ENCODE results near the gene MTRF1L. TPM values are rescaled to one million over a fixed set of nuclear protein-coding genes. Genes with fewer than 3 reads are reported as not detected.

The MTRF1L gene
- total and polyA plus RNA-seq, 8 donors, result 4.4 to 9.9 (median 7.3) TPM

DNA sequence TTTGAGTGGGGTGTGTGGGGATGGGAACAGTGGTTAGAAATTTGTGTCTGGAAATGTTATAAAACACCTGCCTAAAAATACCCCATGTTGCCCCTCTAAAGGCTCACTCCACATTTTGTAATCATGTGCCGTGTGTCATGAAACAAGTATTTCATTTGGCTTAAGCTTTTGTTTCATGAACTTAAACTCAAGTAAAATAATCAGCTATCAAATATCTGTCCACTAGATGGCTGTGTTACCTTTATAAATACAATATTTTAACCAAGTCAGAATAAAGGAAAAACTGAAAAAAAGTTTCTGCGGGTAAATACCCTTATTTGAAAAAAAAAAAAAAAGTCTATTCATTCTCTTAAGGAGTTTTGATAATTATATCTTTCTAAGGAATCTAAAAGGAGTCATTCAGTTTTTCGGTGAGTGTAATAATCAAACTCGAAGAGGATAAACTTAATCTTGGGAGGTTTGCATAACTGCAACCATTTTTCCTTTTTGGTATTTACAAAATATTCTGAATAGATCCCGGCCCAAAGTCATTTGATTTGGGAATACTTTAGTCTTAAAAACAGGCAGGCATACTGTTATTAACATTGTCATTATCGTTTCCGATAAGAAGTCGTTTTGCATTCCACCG is 29.9 kb upstream of the MTRF1L start:
- Histone ChIP-seq H3K36me3 (no peaks in the 10 kb centered on the region), H3K27me3 (no peaks in the 10 kb centered on the region)
- intact Hi-C loops (cut with DNase I), result no loop called here

DNA sequence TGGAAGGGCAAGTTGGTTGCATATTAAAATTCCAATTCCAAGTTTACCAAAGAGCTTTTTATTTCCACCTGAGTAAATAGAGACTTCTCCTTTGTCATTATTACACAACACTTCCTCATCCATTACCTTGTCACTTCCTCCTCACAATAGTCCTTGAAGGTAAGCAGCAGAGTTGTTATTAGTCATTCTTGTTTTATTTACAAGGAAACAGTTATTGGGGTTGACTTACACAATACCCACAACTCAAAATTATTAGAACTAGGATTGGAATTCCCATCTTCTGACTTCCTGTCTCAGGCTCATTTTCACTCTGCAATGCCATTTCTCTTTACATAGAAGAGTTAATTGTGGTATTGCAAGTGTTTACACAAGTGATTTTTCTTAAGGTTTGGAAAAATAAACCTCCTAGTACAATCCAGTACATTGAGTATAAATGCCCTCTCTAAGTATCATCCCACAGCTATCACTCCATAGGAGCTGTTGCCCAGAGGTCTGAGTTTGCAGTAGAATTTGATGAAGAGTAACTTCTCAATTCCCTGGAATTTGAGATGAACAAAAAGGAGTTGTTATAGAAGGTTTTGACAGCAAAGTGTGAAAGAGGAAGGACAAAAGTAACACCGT is 28.9 kb upstream of the MTRF1L start:
- FAIRE-seq (no peak), DNase-seq (no peak), ATAC-seq (peak; percentile 26 to 80 (median 64))
- Histone ChIP-seq H3K4me1 (peaks cover 6 to 15% (median 6%) of the 10 kb centered on the region in 3 donors), H3K27ac (peak overlapping the region in 1 of 4 donors; percentile 35), H3K4me3 (no peak overlapping the region), H3K27me3 (no peaks in the 10 kb centered on the region), H3K36me3 (no peaks in the 10 kb centered on the region), H3K9me3 (no peaks in the 10 kb centered on the region)
- TF ChIP-seq, protein P1, sequence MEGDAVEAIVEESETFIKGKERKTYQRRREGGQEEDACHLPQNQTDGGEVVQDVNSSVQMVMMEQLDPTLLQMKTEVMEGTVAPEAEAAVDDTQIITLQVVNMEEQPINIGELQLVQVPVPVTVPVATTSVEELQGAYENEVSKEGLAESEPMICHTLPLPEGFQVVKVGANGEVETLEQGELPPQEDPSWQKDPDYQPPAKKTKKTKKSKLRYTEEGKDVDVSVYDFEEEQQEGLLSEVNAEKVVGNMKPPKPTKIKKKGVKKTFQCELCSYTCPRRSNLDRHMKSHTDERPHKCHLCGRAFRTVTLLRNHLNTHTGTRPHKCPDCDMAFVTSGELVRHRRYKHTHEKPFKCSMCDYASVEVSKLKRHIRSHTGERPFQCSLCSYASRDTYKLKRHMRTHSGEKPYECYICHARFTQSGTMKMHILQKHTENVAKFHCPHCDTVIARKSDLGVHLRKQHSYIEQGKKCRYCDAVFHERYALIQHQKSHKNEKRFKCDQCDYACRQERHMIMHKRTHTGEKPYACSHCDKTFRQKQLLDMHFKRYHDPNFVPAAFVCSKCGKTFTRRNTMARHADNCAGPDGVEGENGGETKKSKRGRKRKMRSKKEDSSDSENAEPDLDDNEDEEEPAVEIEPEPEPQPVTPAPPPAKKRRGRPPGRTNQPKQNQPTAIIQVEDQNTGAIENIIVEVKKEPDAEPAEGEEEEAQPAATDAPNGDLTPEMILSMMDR (IDR thresholded peaks at IDR 0.05), result no peak
- intact Hi-C loops (cut with DNase I), result no loop called here
- WGBS, 2 donors, result 24 to 38% methylated on average over 1 of the region's 1 CpG

More for the DNA sequence above, 29.9 kb upstream of the MTRF1L start:
- Histone ChIP-seq H3K4me1 (peaks cover 6 to 15% (median 6%) of the 10 kb centered on the region in 3 donors), H3K27ac (peak overlapping the region in 1 of 4 donors; percentile 35), H3K4me3 (no peak overlapping the region), H3K9me3 (no peaks in the 10 kb centered on the region)
- FAIRE-seq, result peak; percentile 87
- DNase-seq, result no peak
- peak; percentile 47 to 82 (median 76) for ATAC-seq
- 40 to 52% methylated on average over 9 of the region's 9 CpGs for WGBS, 2 donors
- TF ChIP-seq, protein P1 (IDR thresholded peaks at IDR 0.05), result peak in 3 of 4 donors; percentile 15 to 31 (median 26)

DNA sequence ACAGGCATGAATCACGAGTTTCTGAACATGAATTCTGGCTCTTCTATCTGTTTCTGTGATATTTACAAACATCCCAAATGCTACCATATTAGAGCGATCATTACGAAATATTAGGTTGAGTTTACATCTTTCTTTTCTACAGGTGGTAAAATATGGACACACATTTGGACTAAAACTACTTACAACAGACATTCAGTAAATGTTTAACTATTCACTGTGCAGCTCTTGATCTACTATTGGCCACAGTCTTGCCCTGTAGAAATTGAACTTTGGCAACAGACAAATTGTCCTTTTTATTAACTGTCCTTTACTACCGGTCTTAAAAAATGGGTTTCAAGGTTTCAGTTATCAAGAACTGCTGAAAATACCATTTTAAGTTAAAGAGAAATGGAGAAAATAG is 26.5 kb upstream of the MTRF1L start:
- intact Hi-C loops (cut with DNase I), result loop anchor here in 1 of 3 donors (10.0 kb wide), 1 partner anchor 164 kb away; no protein-coding TSS in a partner anchor
- H3K4me1 ChIP-seq, result peaks cover 0 to 15% (median 3%) of the 10 kb centered on the region in 3 donors
- ATAC-seq (no peak), DNase-seq (no peak), FAIRE-seq (no peak)
- 60 to 70% methylated on average over 4 of the region's 4 CpGs for WGBS, 2 donors
- TF ChIP-seq, protein P1 (IDR thresholded peaks at IDR 0.05), result no peak
- H3K4me3 ChIP-seq, result no peak overlapping the region
- no peaks in the 10 kb centered on the region for H3K9me3 ChIP-seq
- no peaks in the 10 kb centered on the region for H3K27me3 ChIP-seq
- no peaks in the 10 kb centered on the region for H3K36me3 ChIP-seq
- no peak overlapping the region for H3K27ac ChIP-seq

DNA sequence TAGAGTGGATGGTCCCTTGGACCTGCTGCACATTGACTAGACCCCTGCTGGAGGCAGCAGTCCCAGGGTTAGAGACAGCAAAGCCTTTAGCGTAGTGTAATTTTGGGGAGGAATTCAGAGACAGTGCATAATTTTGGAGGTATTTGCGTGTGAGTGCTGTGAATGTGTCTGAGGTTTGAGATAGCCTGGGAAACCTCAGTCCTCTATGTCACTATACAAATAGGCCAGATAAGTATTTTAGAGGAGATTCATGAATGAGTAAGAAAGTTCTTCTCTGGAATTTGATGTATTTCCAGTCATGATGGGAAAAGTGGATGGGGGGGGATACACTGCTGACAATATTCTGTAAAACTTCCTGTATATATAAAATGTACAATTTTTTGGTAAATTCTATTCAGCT is 25.8 kb upstream of the MTRF1L start:
- Histone ChIP-seq H3K4me1 (peaks cover 0 to 15% (median 0%) of the 10 kb centered on the region in 3 donors), H3K27ac (no peak overlapping the region), H3K36me3 (no peaks in the 10 kb centered on the region), H3K9me3 (no peaks in the 10 kb centered on the region), H3K4me3 (no peak overlapping the region), H3K27me3 (no peaks in the 10 kb centered on the region)
- ATAC-seq (no peak), DNase-seq (no peak), FAIRE-seq (no peak)
- intact Hi-C loops (cut with DNase I), result loop anchor here in 1 of 3 donors (10.0 kb wide), 1 partner anchor 163 kb away; no protein-coding TSS in a partner anchor
- 82 to 88% methylated on average over 2 of the region's 2 CpGs for WGBS, 2 donors
- TF ChIP-seq, protein P1 (IDR thresholded peaks at IDR 0.05), result no peak

Data from pancreas (tissue), 10 donors.